Liver (tissue), 5 donors: Measurements from ENCODE around the gene GPR32. TPM values are rescaled to one million over a fixed set of nuclear protein-coding genes. Genes with fewer than 3 reads are reported as not detected.

Source experiments
- polyA plus RNA-seq, 2 donors: library from polyadenylated mRNA; stranded (reverse) in 1 of 2; unstranded in 1 of 2; fragments of 200-250 nt in 1 of 2; fragments of >200 nt in 1 of 2; fragmentation: Nextera tagmentation in 1 of 2; extraction: Ambion mirVana in 1 of 2; gene quantifications; one replicate each; pipeline versions ENCODE4 v1.2.1 to v1.2.3, GENCODE V29; 2013 to 2015
- small RNA-seq: library from RNA; depleted of rRNA; stranded (forward); fragments of <200 nt; gene quantifications from one replicate; pipeline ENCODE3, GENCODE V24; 2014
- total RNA-seq, 2 donors: library from RNA; depleted of rRNA; stranded (reverse); fragments of >200 nt; gene quantifications; one replicate each; pipeline ENCODE4 v1.2.3, GENCODE V29; 2014
- donor health status: healthy.
- donor health status: healthy.
- donor health status: healthy.

Gene GPR32
- total and polyA plus RNA-seq, 4 donors, result not detected

Small RNA genes within 50 kb of the gene (small RNA-seq; reads per million reads assigned to genes)
- 93.0 reads per million, percentile 98 among the genes with 10 or more reads in this experiment for gene SNORD88A
- not detected for gene SNORD88B
- not detected for gene SNORD88C

Other genes with a start within 250 kb of the GPR32 start
- gene LRRC4B, start 202.0 kb upstream of the GPR32 start, total RNA-seq, result 1 to 10 TPM; 1.0 to 1.1 TPM
- under 1 TPM; 0.11 to 0.58 TPM for gene LRRC4B, start 202.0 kb upstream of the GPR32 start, polyA plus RNA-seq
- gene SYT3, start 130.6 kb upstream of the GPR32 start, total RNA-seq, result not detected
- gene SYT3, start 130.6 kb upstream of the GPR32 start, polyA plus RNA-seq, result not detected
- gene C19orf81, start 121.0 kb upstream of the GPR32 start, total RNA-seq, result not detected
- gene C19orf81, start 121.0 kb upstream of the GPR32 start, polyA plus RNA-seq, result not detected
- under 1 TPM; 0.17 to 0.28 TPM for gene SHANK1, start 50.7 kb upstream of the GPR32 start, total RNA-seq
- gene SHANK1, start 50.7 kb upstream of the GPR32 start, polyA plus RNA-seq, result under 1 TPM in 1 of 2 donors, not detected in 1; 0.06 TPM
- gene CLEC11A, start 47.1 kb upstream of the GPR32 start, total RNA-seq, result 10 to 100 TPM in 1 of 2 donors, 1 to 10 TPM in 1; 2.6 to 11.0 TPM
- gene CLEC11A, start 47.1 kb upstream of the GPR32 start, polyA plus RNA-seq, result 1 to 10 TPM; 2.4 to 8.5 TPM
- gene ACP4, start 20.0 kb downstream of the GPR32 start, total RNA-seq, result not detected
- under 1 TPM; 0.06 to 0.19 TPM for gene ACP4, start 20.0 kb downstream of the GPR32 start, polyA plus RNA-seq
- not detected for gene KLK1, start 53.3 kb downstream of the GPR32 start, total RNA-seq
- gene KLK1, start 53.3 kb downstream of the GPR32 start, polyA plus RNA-seq, result not detected
- gene KLK15, start 63.1 kb downstream of the GPR32 start, total RNA-seq, result not detected
- not detected for gene KLK15, start 63.1 kb downstream of the GPR32 start, polyA plus RNA-seq
- gene KLK3, start 84.5 kb downstream of the GPR32 start, total RNA-seq, result not detected
- not detected for gene KLK3, start 84.5 kb downstream of the GPR32 start, polyA plus RNA-seq
- gene KLK2, start 103.0 kb downstream of the GPR32 start, total RNA-seq, result not detected
- not detected for gene KLK2, start 103.0 kb downstream of the GPR32 start, polyA plus RNA-seq
- not detected for gene KLK4, start 140.9 kb downstream of the GPR32 start, total RNA-seq
- not detected for gene KLK4, start 140.9 kb downstream of the GPR32 start, polyA plus RNA-seq
- not detected for gene KLK5, start 182.6 kb downstream of the GPR32 start, total RNA-seq
- gene KLK5, start 182.6 kb downstream of the GPR32 start, polyA plus RNA-seq, result not detected
- gene KLK6, start 199.1 kb downstream of the GPR32 start, total RNA-seq, result not detected
- not detected for gene KLK6, start 199.1 kb downstream of the GPR32 start, polyA plus RNA-seq
- gene KLK7, start 213.5 kb downstream of the GPR32 start, total RNA-seq, result not detected
- not detected for gene KLK7, start 213.5 kb downstream of the GPR32 start, polyA plus RNA-seq
- gene KLK8, start 231.1 kb downstream of the GPR32 start, total RNA-seq, result not detected
- gene KLK8, start 231.1 kb downstream of the GPR32 start, polyA plus RNA-seq, result not detected
- gene KLK10, start 249.2 kb downstream of the GPR32 start, total RNA-seq, result not detected
- under 1 TPM in 1 of 2 donors, not detected in 1; 0.06 TPM for gene KLK10, start 249.2 kb downstream of the GPR32 start, polyA plus RNA-seq